ENCODE results near the gene SSH2. TPM values are rescaled to one million over a fixed set of nuclear protein-coding genes. Genes with fewer than 3 reads are reported as not detected.
A peak's percentile ranks its signal among the peaks of the same experiment; 100 is the strongest.

The SSH2 gene
- total and polyA plus RNA-seq, 9 donors: 4.2 to 13.0 (median 11.8) TPM

DNA sequence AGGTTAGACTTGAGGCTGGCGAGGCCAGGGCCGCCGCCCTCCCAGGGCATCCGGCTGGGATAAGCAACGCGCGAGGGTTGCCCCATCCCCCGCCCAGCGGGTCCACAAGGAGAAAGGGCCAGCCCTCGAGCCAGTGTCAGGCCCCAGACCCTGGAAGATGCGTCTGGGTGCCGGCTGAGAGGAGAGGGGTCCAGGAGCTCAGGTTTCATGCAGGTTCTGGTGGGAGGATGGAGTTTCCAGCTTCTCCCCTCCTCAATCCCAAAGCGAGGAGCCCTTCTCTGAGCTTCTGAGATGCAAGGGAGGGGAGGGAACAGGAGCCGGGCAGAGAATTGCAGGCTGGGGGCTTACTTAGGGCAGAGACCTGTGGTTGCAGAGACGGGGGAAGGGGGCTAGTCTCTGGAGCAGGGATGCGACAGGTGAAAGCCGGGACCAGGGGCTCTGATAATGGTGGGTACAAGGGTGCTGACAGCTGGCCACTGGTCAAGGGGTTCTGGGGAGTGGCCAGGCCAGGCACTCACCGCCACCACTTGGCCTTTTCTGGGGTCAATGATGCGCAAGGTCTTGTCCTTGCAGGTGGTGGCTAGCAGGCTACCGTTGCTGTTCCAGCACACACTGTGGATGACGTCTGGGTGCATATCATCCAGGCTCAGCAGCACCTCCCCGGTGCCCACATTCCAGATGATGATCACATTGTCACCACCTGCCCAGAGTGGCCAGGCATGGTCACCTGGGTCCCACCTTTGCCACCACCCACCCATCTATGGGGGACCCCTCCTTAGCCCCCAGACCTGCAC is 311.6 kb downstream of the SSH2 start:
- 34 to 49% (median 47%) methylated on average over 21 to 22 of the region's 22 CpGs for WGBS, 3 donors
- H3K9me3 ChIP-seq: no peaks in the 10 kb centered on the region
- intact Hi-C loops (cut with DNase I): no loop called here
- no peak overlapping the region for H3K27ac ChIP-seq
- no peaks in the 10 kb centered on the region for H3K27me3 ChIP-seq
- DNase-seq: no peak
- H3K4me3 ChIP-seq: peak overlapping the region; percentile 29
- TF ChIP-seq EP300 (IDR thresholded peaks at IDR 0.05): no peak
- TF ChIP-seq POLR2A (IDR thresholded peaks at IDR 0.05): no peak
- no peak for TF ChIP-seq CTCF (IDR thresholded peaks at IDR 0.05)
- H3K4me1 ChIP-seq (ENCODE audit: insufficient read depth): peaks cover 14% of the 10 kb centered on the region
- no peaks in the 10 kb centered on the region for H3K36me3 ChIP-seq

- no peaks in the 10 kb centered on the region for H3K9me3 ChIP-seq
- H3K4me1 ChIP-seq (ENCODE audit: insufficient read depth): peaks cover 17% of the 10 kb centered on the region
- H3K36me3 ChIP-seq: no peaks in the 10 kb centered on the region
- WGBS, 3 donors: 3 to 11% (median 6%) methylated on average over 51 to 68 of the region's 68 CpGs
- intact Hi-C loops (cut with DNase I): no loop called here
- H3K27ac ChIP-seq: no peak overlapping the region
- H3K4me3 ChIP-seq: peak overlapping the region; percentile 29
- peak in 2 of 5 donors; percentile 68 to 72 for DNase-seq
- H3K27me3 ChIP-seq: no peaks in the 10 kb centered on the region
- TF ChIP-seq EP300 (IDR thresholded peaks at IDR 0.05): no peak
- peak in 1 of 3 donors; percentile 28 for TF ChIP-seq CTCF (IDR thresholded peaks at IDR 0.05)
- TF ChIP-seq POLR2A (IDR thresholded peaks at IDR 0.05): no peak
Measured at GRCh38 chr17:29617481-29618271, 312.4 kb downstream of the SSH2 start.

GRCh38 chr17:29617125-29617480 is 312.9 kb downstream of the SSH2 start:
- Histone ChIP-seq H3K27ac (no peak overlapping the region), H3K36me3 (no peaks in the 10 kb centered on the region), H3K9me3 (no peaks in the 10 kb centered on the region), H3K4me1 (ENCODE audit: insufficient read depth) (peaks cover 17% of the 10 kb centered on the region), H3K4me3 (peak overlapping the region; percentile 29), H3K27me3 (no peaks in the 10 kb centered on the region)
- DNase-seq: peak in 3 of 5 donors; percentile 51 to 71 (median 66)
- intact Hi-C loops (cut with DNase I): no loop called here
- TF ChIP-seq POLR2A (IDR thresholded peaks at IDR 0.05) (no peak), EP300 (IDR thresholded peaks at IDR 0.05) (no peak), CTCF (IDR thresholded peaks at IDR 0.05) (peak in 1 of 3 donors; percentile 25)
- WGBS, 3 donors: 1 to 9% (median 3%) methylated on average over 16 of the region's 16 CpGs

- Histone ChIP-seq H3K27me3 (no peaks in the 10 kb centered on the region), H3K4me3 (peak overlapping the region; percentile 40), H3K4me1 (ENCODE audit: insufficient read depth) (peaks cover 17% of the 10 kb centered on the region), H3K9me3 (no peaks in the 10 kb centered on the region), H3K36me3 (no peaks in the 10 kb centered on the region), H3K27ac (no peak overlapping the region)
- TF ChIP-seq POLR2A (IDR thresholded peaks at IDR 0.05): no peak
- TF ChIP-seq CTCF (IDR thresholded peaks at IDR 0.05): no peak
- TF ChIP-seq EP300 (IDR thresholded peaks at IDR 0.05): no peak
- peak in 1 of 5 donors; percentile 38 for DNase-seq
- 27 to 32% (median 28%) methylated on average over 32 of the region's 32 CpGs for WGBS, 3 donors
- intact Hi-C loops (cut with DNase I): no loop called here
Measured at GRCh38 chr17:29616300-29617048, 313.6 kb downstream of the SSH2 start.

Data from ovary (tissue), 9 donors.